Peyer's patch (tissue), 4 donors: ENCODE results near the gene SNAPC4.

Experiments used
- CTCF ChIP-seq, 6 experiments: fragments of 450-650 bp in 4 of 6; fragments of 200-600 bp in 2 of 6; sonication (generic) in 1 of 6; IDR thresholded peaks; one replicate each; pipeline ENCODE4 v1.5.1; 2017 to 2019; ENCODE audit warnings: antibody characterized with exemption in 6 of 6, mild to moderate bottlenecking in 3 of 6, moderate library complexity in 1 of 6
- POLR2A ChIP-seq, 2 donors: fragments of 450-650 bp; IDR thresholded peaks; one replicate each; pipeline ENCODE4 v1.5.1; 2017; ENCODE audit warnings: antibody characterized with exemption in 2 of 2, mild to moderate bottlenecking in 2 of 2, moderate library complexity in 2 of 2

GRCh38 chr9:136353757-136354488 is 46.0 kb downstream of the SNAPC4 start:
- TF ChIP-seq CTCF (IDR thresholded peaks at IDR 0.05), result no peak
- TF ChIP-seq POLR2A (IDR thresholded peaks at IDR 0.05), result no peak
